ENCODE results near the gene TIMP1.
"Not testable (repeated sequence)": the region's sequence is repeated elsewhere in the genome, so short reads cannot be mapped to it uniquely, and the experiment has no call there.

DNA sequence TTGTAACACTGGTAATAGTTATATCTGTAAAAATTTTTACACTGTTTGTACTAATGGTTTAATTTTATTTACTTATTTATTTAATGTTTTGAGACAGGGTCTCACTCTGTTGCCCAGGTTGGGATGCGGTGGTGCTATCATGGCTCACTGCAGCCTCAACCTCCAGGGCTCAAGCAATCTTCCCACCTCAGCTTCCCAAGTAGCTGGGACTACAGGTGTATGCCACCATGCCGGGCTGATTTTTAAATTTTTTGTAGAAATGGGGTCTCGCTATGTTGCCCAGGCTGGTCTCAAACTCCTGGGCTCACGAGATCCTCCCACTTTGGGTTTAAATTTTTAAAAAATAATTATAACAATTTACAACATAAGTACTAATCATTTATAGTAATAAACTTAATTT is 20.9 kb downstream of the TIMP1 start:
- TF ChIP-seq, protein P1, sequence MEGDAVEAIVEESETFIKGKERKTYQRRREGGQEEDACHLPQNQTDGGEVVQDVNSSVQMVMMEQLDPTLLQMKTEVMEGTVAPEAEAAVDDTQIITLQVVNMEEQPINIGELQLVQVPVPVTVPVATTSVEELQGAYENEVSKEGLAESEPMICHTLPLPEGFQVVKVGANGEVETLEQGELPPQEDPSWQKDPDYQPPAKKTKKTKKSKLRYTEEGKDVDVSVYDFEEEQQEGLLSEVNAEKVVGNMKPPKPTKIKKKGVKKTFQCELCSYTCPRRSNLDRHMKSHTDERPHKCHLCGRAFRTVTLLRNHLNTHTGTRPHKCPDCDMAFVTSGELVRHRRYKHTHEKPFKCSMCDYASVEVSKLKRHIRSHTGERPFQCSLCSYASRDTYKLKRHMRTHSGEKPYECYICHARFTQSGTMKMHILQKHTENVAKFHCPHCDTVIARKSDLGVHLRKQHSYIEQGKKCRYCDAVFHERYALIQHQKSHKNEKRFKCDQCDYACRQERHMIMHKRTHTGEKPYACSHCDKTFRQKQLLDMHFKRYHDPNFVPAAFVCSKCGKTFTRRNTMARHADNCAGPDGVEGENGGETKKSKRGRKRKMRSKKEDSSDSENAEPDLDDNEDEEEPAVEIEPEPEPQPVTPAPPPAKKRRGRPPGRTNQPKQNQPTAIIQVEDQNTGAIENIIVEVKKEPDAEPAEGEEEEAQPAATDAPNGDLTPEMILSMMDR (IDR thresholded peaks at IDR 0.05; ENCODE audit: low read length) = not testable (repeated sequence)
- not testable (repeated sequence) for TF ChIP-seq EZH2 (IDR thresholded peaks at IDR 0.05; ENCODE audit: borderline replicate concordance, low read length)
